PC-3 (cell line): Measurements from ENCODE around the gene PTMS. TPM values are rescaled to one million over a fixed set of nuclear protein-coding genes. Genes with fewer than 3 reads are reported as not detected.

ENCODE experiments used
- ATAC-seq: fragments of 200-7000 bp; cut with Tn5 transposase; 2 replicates; pipeline ENCODE4 v1.9.1; 2020; ENCODE audit warnings: mild to moderate bottlenecking, moderate library complexity
- BruUV-seq: library from RNA; stranded (reverse); fragments of 400-500 nt; replicated peaks from 2 replicates; lab custom pipeline; 2021; lab: Mats Ljungman, UMichigan
- CTCF ChIA-PET: fragments of 300-600 bp; sonication (Branson Sonifier 250); formaldehyde crosslinking; loops from one replicate; lab custom pipeline; 2022; ENCODE audit warnings: antibody characterized with exemption; lab: Charles Lee
- POLR2A ChIA-PET: fragments of 300-600 bp; sonication (Branson Sonifier 250); formaldehyde crosslinking; loops from one replicate; lab custom pipeline; 2022; ENCODE audit warnings: antibody characterized with exemption; ENCODE audit not compliant: unreplicated experiment; lab: Charles Lee
- DNase-seq: peaks from one replicate; pipeline ENCODE4 v3.0.0-alpha.2; 2015
- H2AFZ ChIP-seq: fragments of 300-600 bp; sonication (generic); 2 replicates; pipeline ENCODE4 v1.6.0; 2016; ENCODE audit warnings: antibody characterized with exemption, low read length
- H3F3A ChIP-seq: fragments of 300-600 bp; sonication (generic); one replicate; pipeline ENCODE4 v1.6.0; 2017; ENCODE audit warnings: antibody characterized with exemption, low read length, control low read depth, mild to moderate bottlenecking; ENCODE audit not compliant: unreplicated experiment
- H3K27ac ChIP-seq: fragments of 300-600 bp; sonication (generic); 2 replicates; pipeline ENCODE4 v1.5.1; 2016; ENCODE audit warnings: mild to moderate bottlenecking, low read length
- H3K27me3 ChIP-seq: fragments of 300-600 bp; sonication (generic); 2 replicates; pipeline ENCODE4 v1.6.1; 2016; ENCODE audit warnings: low read length, mixed read lengths
- H3K36me3 ChIP-seq: fragments of 300-600 bp; sonication (generic); 2 replicates; pipeline ENCODE4 v1.6.1; 2016; ENCODE audit warnings: low read depth, mixed run types, low read length, mixed read lengths
- H3K4me1 ChIP-seq: fragments of 300-600 bp; sonication (generic); 2 replicates; pipeline ENCODE4 v1.5.1; 2016; ENCODE audit warnings: low read length; ENCODE audit not compliant: insufficient read depth
- H3K4me2 ChIP-seq: fragments of 300-600 bp; sonication (generic); 2 replicates; pipeline ENCODE4 v1.6.0; 2016; ENCODE audit warnings: low read length
- H3K4me3 ChIP-seq: fragments of 300-600 bp; sonication (generic); 2 replicates; pipeline ENCODE4 v1.5.1; 2016; ENCODE audit warnings: mild to moderate bottlenecking, low read length, mixed read lengths
- H3K79me2 ChIP-seq: fragments of 300-600 bp; sonication (generic); 2 replicates; pipeline ENCODE4 v1.6.1; 2017; ENCODE audit warnings: low read length, mixed read lengths
- H3K9ac ChIP-seq: fragments of 300-600 bp; sonication (generic); 2 replicates; pipeline ENCODE4 v1.6.0; 2016; ENCODE audit warnings: mild to moderate bottlenecking, low read length
- H3K9me2 ChIP-seq: fragments of 300-600 bp; sonication (generic); replicated peaks from 2 replicates; pipeline ENCODE4 v1.6.1; 2016; ENCODE audit warnings: mixed run types, low read length, mixed read lengths
- H3K9me3 ChIP-seq: fragments of 300-600 bp; sonication (generic); 2 replicates; pipeline ENCODE4 v1.6.1; 2016; ENCODE audit warnings: low read length, mixed read lengths
- H4K20me1 ChIP-seq: fragments of 300-600 bp; sonication (generic); 2 replicates; pipeline ENCODE4 v1.6.1; 2016; ENCODE audit warnings: low read length, mixed read lengths
- CTCF ChIP-seq: fragments of 300-600 bp; sonication (generic); conservative IDR thresholded peaks from 2 replicates; pipeline ENCODE4 v1.5.1; 2017; ENCODE audit warnings: antibody characterized with exemption, low read depth, mild to moderate bottlenecking, low read length
- EZH2 ChIP-seq: fragments of 300-600 bp; sonication (generic); IDR thresholded peaks from one replicate; pipeline ENCODE4 v1.6.1; 2017; ENCODE audit warnings: antibody characterized with exemption, mild to moderate bottlenecking, low read length; ENCODE audit not compliant: unreplicated experiment
- EZH2phosphoT487 ChIP-seq: fragments of 300-600 bp; sonication (generic); IDR thresholded peaks from 2 replicates; pipeline ENCODE4 v1.6.1; 2018; ENCODE audit warnings: mild to moderate bottlenecking, antibody characterized with exemption, low read length, borderline replicate concordance
- intact Hi-C: fragments of 100-400 bp; cut with micrococcal nuclease; formaldehyde crosslinking; loops from 2 replicates; pipeline ENCODE4 v1.9.0; 2023
- total RNA-seq: library from RNA; depleted of rRNA; stranded (reverse); fragments of >200 nt; gene quantifications from 2 replicates; pipeline ENCODE4 v1.2.3, GENCODE V29; 2014

PTMS gene
- total RNA-seq, 1 experiment from 2014 or later: 46.4 TPM

DNA sequence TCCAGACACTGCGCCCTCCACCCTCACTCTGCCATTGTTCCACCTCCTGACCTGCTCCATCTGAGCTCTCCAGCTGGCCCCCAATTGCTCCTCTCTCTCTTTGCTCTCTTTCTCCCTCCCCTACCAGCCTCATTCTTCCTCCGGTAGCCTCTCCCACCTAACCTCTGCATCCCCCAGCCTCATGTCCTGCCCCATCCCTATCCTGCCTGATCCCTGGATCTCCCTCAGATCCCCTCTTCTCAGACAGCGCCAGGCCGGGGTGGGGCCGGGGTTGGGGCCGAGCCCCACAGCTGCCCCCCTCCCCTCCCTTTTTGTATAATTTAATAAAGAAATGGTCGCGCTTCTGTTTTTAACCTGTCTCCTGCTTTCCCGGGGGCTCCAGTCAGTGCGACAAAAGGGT is 4.4 kb downstream of the PTMS start:
- H3F3A ChIP-seq: no peaks in the 10 kb centered on the region
- no peak for DNase-seq
- no peak overlapping the region for H3K9ac ChIP-seq
- peaks cover 27% of the 10 kb centered on the region for H3K79me2 ChIP-seq
- no peak overlapping the region for H3K4me3 ChIP-seq
- H2AFZ ChIP-seq: no peak overlapping the region
- CTCF ChIA-PET: no interaction called here
- ATAC-seq: no peak
- BruUV-seq: no TSS peak
- no peak overlapping the region for H3K27ac ChIP-seq
- H3K4me1 ChIP-seq: peaks cover 15% of the 10 kb centered on the region
- TF ChIP-seq EZH2 (no peak), EZH2phosphoT487 (no peak)
- POLR2A ChIA-PET: no interaction called here
- no peaks in the 10 kb centered on the region; the same call in 1 of the 2 replicates for H4K20me1 ChIP-seq
- no peaks in the 10 kb centered on the region for H3K36me3 ChIP-seq
- no peaks in the 10 kb centered on the region for H3K27me3 ChIP-seq
- H3K9me3 ChIP-seq: no peaks in the 10 kb centered on the region
- no peaks in the 10 kb centered on the region for H3K9me2 ChIP-seq
- H3K4me2 ChIP-seq: no peak overlapping the region
- intact Hi-C loops: no loop called here

GRCh38 chr12:6771091-6771495 is 4.9 kb downstream of the PTMS start:
- Histone ChIP-seq H3K4me3 (no peak overlapping the region), H3K36me3 (no peaks in the 10 kb centered on the region), H3K9me3 (no peaks in the 10 kb centered on the region), H3K4me2 (no peak overlapping the region), H3K9me2 (no peaks in the 10 kb centered on the region), H3K79me2 (peaks cover 27% of the 10 kb centered on the region), H3K4me1 (peaks cover 12% of the 10 kb centered on the region), H4K20me1 (no peaks in the 10 kb centered on the region; the same call in 1 of the 2 replicates), H2AFZ (no peak overlapping the region), H3K27ac (no peak overlapping the region), H3F3A (no peaks in the 10 kb centered on the region), H3K9ac (no peak overlapping the region), H3K27me3 (no peaks in the 10 kb centered on the region)
- TF ChIP-seq EZH2phosphoT487 (no peak), CTCF (no peak), EZH2 (no peak)
- ATAC-seq: no peak
- ChIA-PET CTCF (no interaction called here), POLR2A (no interaction called here)
- intact Hi-C loops: no loop called here
- BruUV-seq: no TSS peak
- no peak for DNase-seq

- intact Hi-C loops: no loop called here
- BruUV-seq: no TSS peak
- Histone ChIP-seq H3K36me3 (no peaks in the 10 kb centered on the region), H3K4me3 (no peak overlapping the region), H3K4me1 (peaks cover 12% of the 10 kb centered on the region), H3K27ac (no peak overlapping the region), H3K4me2 (no peak overlapping the region), H2AFZ (no peak overlapping the region), H3K9me3 (no peaks in the 10 kb centered on the region), H3F3A (no peaks in the 10 kb centered on the region), H3K79me2 (peaks cover 27% of the 10 kb centered on the region), H3K9me2 (no peaks in the 10 kb centered on the region), H4K20me1 (no peaks in the 10 kb centered on the region; the same call in 1 of the 2 replicates), H3K9ac (no peak overlapping the region), H3K27me3 (no peaks in the 10 kb centered on the region)
- POLR2A ChIA-PET: no interaction called here
- CTCF ChIA-PET: interaction anchor here (1.0 kb wide), 1 partner anchor 19 kb away, joined by 3 read pairs; the partner anchor contains the start of gene MLF2
- DNase-seq: no peak
- no peak for ATAC-seq
- TF ChIP-seq EZH2phosphoT487: no peak
- TF ChIP-seq EZH2: no peak
- TF ChIP-seq CTCF: no peak
Measured at GRCh38 chr12:6771509-6772330, 5.6 kb downstream of the PTMS start.
